Activated CD4-positive, CD25-positive, alpha-beta regulatory T cell (primary cell): ENCODE results near the gene WSB2.
"Not testable (repeated sequence)": the region's sequence is repeated elsewhere in the genome, so short reads cannot be mapped to it uniquely, and the experiment has no call there.

Experiments
- DNase-seq, 4 experiments: peaks; one replicate each; lab custom pipeline; 2025; lab: John Stamatoyannopoulos, UW

Gene WSB2

GRCh38 chr12:118061011-118061872, at the start of gene WSB2:
WSB2 (minus strand) TSS chr12:118061179; CDS start chr12:118061048, 131 bp downstream.
- peak; percentile 8 to 39 (median 26) for DNase-seq

GRCh38 chr12:118109088-118109487, 48.1 kb upstream of the WSB2 start:
- no peak for DNase-seq

GRCh38 chr12:118107694-118108093, 46.7 kb upstream of the WSB2 start:
- no peak for DNase-seq

- no peak for DNase-seq
Observed at GRCh38 chr12:118107011-118107410, 46.0 kb upstream of the WSB2 start.

GRCh38 chr12:118103601-118104382, 42.8 kb upstream of the WSB2 start, which contains the start of gene VSIG10:
VSIG10 (minus strand) TSS chr12:118104011; CDS start chr12:118103671, 340 bp downstream.
- DNase-seq, result peak in 1 of 4 experiments; percentile 3

GRCh38 chr12:118103201-118103600, 42.2 kb upstream of the WSB2 start:
- DNase-seq, result no peak

- no peak for DNase-seq
Observed at GRCh38 chr12:118102609-118103008, 41.6 kb upstream of the WSB2 start.

GRCh38 chr12:118102070-118102469, 41.1 kb upstream of the WSB2 start:
- DNase-seq, result no peak

GRCh38 chr12:118101051-118101450, 40.1 kb upstream of the WSB2 start:
- DNase-seq, result no peak

- no peak for DNase-seq
Observed at GRCh38 chr12:118098911-118099671, 38.1 kb upstream of the WSB2 start.

GRCh38 chr12:118098401-118098800, 37.4 kb upstream of the WSB2 start:
- no peak for DNase-seq

GRCh38 chr12:118094039-118094438, 33.1 kb upstream of the WSB2 start:
- no peak for DNase-seq

GRCh38 chr12:118089782-118090181, 28.8 kb upstream of the WSB2 start:
- no peak for DNase-seq

- no peak for DNase-seq
Observed at GRCh38 chr12:118082161-118082560, 21.2 kb upstream of the WSB2 start.

GRCh38 chr12:118081521-118081920, 20.5 kb upstream of the WSB2 start:
- DNase-seq, result not testable (repeated sequence)

- DNase-seq, result no peak
Observed at GRCh38 chr12:118073768-118074167, 12.8 kb upstream of the WSB2 start.

- DNase-seq, result no peak
Observed at GRCh38 chr12:118070650-118071049, 9.7 kb upstream of the WSB2 start.

- no peak for DNase-seq
Observed at GRCh38 chr12:118068445-118068844, 7.5 kb upstream of the WSB2 start.

GRCh38 chr12:118065380-118065779, 4.4 kb upstream of the WSB2 start:
- no peak for DNase-seq

- no peak for DNase-seq
Observed at GRCh38 chr12:118064608-118065007, 3.6 kb upstream of the WSB2 start.

- no peak for DNase-seq
Observed at GRCh38 chr12:118063576-118064391, 2.8 kb upstream of the WSB2 start.
